ENCODE data around the gene SSTR4.
"Not testable (repeated sequence)": the region's sequence is repeated elsewhere in the genome, so short reads cannot be mapped to it uniquely, and the experiment has no call there.

SSTR4 gene

GRCh38 chr20:23034721-23035671 is at the start of gene SSTR4:
Gene SSTR4, plus strand, starts transcription at chr20:23035312. Its CDS starts 172 bp downstream, at chr20:23035484.
- no peak for DNase-seq (ENCODE audit: low spot score)
- no peak for FAIRE-seq

GRCh38 chr20:22986601-22987000 is 48.5 kb upstream of the SSTR4 start:
- DNase-seq (ENCODE audit: low spot score): no peak
- no peak for FAIRE-seq

GRCh38 chr20:22991424-22991823 is 43.7 kb upstream of the SSTR4 start:
- not testable (repeated sequence) for DNase-seq (ENCODE audit: low spot score); FAIRE-seq

GRCh38 chr20:22993823-22994222 is 41.3 kb upstream of the SSTR4 start:
- FAIRE-seq: no peak
- DNase-seq (ENCODE audit: low spot score): no peak

- DNase-seq (ENCODE audit: low spot score): no peak
- FAIRE-seq: no peak
These were observed 39.2 kb upstream of the SSTR4 start for GRCh38 chr20:22995923-22996322.

- DNase-seq (ENCODE audit: low spot score) (no peak), FAIRE-seq (no peak)
These were observed 36.6 kb upstream of the SSTR4 start for GRCh38 chr20:22998476-22998875.

- DNase-seq (ENCODE audit: low spot score) (no peak), FAIRE-seq (no peak)
These were observed 35.4 kb upstream of the SSTR4 start for GRCh38 chr20:22999756-23000155.

GRCh38 chr20:23000232-23000947 is 34.7 kb upstream of the SSTR4 start:
- DNase-seq (ENCODE audit: low spot score) (no peak), FAIRE-seq (no peak)

- DNase-seq (ENCODE audit: low spot score) (no peak), FAIRE-seq (no peak)
These were observed 32.8 kb upstream of the SSTR4 start for GRCh38 chr20:23002276-23002675.

GRCh38 chr20:23003077-23003635 is 32.0 kb upstream of the SSTR4 start:
- DNase-seq (ENCODE audit: low spot score) (no peak), FAIRE-seq (no peak)

- DNase-seq (ENCODE audit: low spot score) (no peak), FAIRE-seq (no peak)
These were observed 31.1 kb upstream of the SSTR4 start for GRCh38 chr20:23003881-23004460.

- FAIRE-seq: no peak
These were observed 29.3 kb upstream of the SSTR4 start for GRCh38 chr20:23005776-23006175.

GRCh38 chr20:23007462-23007861 is 27.6 kb upstream of the SSTR4 start:
- no peak for DNase-seq (ENCODE audit: low spot score)
- no peak for FAIRE-seq

More at GRCh38 chr20:23005776-23006175, 29.3 kb upstream of the SSTR4 start:
- no peak for DNase-seq (ENCODE audit: low spot score)

- DNase-seq (ENCODE audit: low spot score) (no peak), FAIRE-seq (no peak)
These were observed 27.0 kb upstream of the SSTR4 start for GRCh38 chr20:23007886-23008655.

GRCh38 chr20:23008667-23009066 is 26.4 kb upstream of the SSTR4 start:
- DNase-seq (ENCODE audit: low spot score) (no peak), FAIRE-seq (peak; percentile 32)

- no peak for FAIRE-seq
- peak; percentile 14 for DNase-seq (ENCODE audit: low spot score)
These were observed 25.5 kb upstream of the SSTR4 start for GRCh38 chr20:23009636-23010035.

- DNase-seq (ENCODE audit: low spot score): no peak
- no peak for FAIRE-seq
These were observed 25.0 kb upstream of the SSTR4 start for GRCh38 chr20:23010096-23010495.

- no peak for DNase-seq (ENCODE audit: low spot score)
- no peak for FAIRE-seq
These were observed 23.9 kb upstream of the SSTR4 start for GRCh38 chr20:23011008-23011721.

GRCh38 chr20:23013429-23013828 is 21.7 kb upstream of the SSTR4 start:
- FAIRE-seq (no peak), DNase-seq (ENCODE audit: low spot score) (peak; percentile 39)

GRCh38 chr20:23017516-23017915 is 17.6 kb upstream of the SSTR4 start:
- DNase-seq (ENCODE audit: low spot score): no peak
- no peak for FAIRE-seq
